SK-N-SH (cell line): ENCODE data around the gene ARHGEF28.

Experiments
- CTCF ChIP-seq: fragments of 200-600 bp; sonication (generic); IDR thresholded peaks from 2 replicates; pipeline ENCODE4 v1.6.1; 2017; ENCODE audit warnings: antibody characterized with exemption, mild to moderate bottlenecking, moderate library complexity
- ELF1 ChIP-seq: IDR thresholded peaks from 2 replicates; pipeline ENCODE4 v1.4.0; 2012
- FOXJ3 ChIP-seq: sonication (generic); formaldehyde crosslinking; IDR thresholded peaks from 2 replicates; pipeline ENCODE4 v1.5.1; 2020; ENCODE audit warnings: mild to moderate bottlenecking, missing genetic modification reagents
- GATA2 ChIP-seq: sonication (generic); formaldehyde crosslinking; IDR thresholded peaks from 2 replicates; pipeline ENCODE4 v1.5.0; 2020; ENCODE audit warnings: mild to moderate bottlenecking, missing genetic modification reagents
- JUND ChIP-seq: IDR thresholded peaks from 2 replicates; pipeline ENCODE4 v1.4.0; 2012
- MXI1 ChIP-seq: IDR thresholded peaks from 2 replicates; pipeline ENCODE4 v1.6.1; 2012; ENCODE audit warnings: mild to moderate bottlenecking, low read depth, low read length, improper control_type of control experiment
- POLR2AphosphoS5 ChIP-seq: IDR thresholded peaks from 2 replicates; pipeline ENCODE4 v1.6.1; 2012; ENCODE audit warnings: low read depth, low read length
- RAD21 ChIP-seq: IDR thresholded peaks from 2 replicates; pipeline ENCODE4 v1.6.1; 2012; ENCODE audit warnings: mild to moderate bottlenecking, low read length
- TEAD4 ChIP-seq: IDR thresholded peaks from 2 replicates; pipeline ENCODE4 v1.4.0; 2012; ENCODE audit warnings: mild to moderate bottlenecking, borderline replicate concordance; ENCODE audit not compliant: insufficient read depth
- TF ChIP-seq, protein P1 (sequence below): IDR thresholded peaks from 2 replicates; pipeline ENCODE4 v1.6.1; 2012; ENCODE audit warnings: mild to moderate bottlenecking, low read depth, low read length, moderate library complexity

DNA sequence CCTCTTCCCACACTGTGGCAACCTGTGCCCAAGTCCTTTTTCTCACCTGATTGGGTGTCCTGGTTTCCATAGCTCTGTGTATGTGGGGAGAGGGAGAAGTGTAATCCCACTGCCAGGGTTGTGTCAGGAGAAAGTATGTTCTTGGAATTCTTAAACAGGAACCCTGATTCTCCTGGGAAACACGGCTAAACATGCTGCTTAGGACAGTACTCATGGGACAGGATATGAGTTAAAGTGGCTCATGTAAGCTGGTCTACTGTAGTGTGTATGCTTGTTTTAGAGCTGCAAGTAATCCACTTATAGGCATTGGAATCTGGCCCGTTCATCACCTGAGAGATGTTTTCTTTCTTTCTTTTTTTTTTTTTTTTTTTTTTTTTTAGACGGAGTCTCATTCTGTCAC, 23.9 kb downstream of the ARHGEF28 start:
- TF ChIP-seq GATA2 (CRISPR knock-in tag) (no peak), FOXJ3 (CRISPR knock-in tag) (no peak), RAD21 (no peak), CTCF (no peak), POLR2AphosphoS5 (no peak), TEAD4 (no peak), MXI1 (no peak), ELF1 (no peak), JUND (no peak)
- TF ChIP-seq, protein P1, sequence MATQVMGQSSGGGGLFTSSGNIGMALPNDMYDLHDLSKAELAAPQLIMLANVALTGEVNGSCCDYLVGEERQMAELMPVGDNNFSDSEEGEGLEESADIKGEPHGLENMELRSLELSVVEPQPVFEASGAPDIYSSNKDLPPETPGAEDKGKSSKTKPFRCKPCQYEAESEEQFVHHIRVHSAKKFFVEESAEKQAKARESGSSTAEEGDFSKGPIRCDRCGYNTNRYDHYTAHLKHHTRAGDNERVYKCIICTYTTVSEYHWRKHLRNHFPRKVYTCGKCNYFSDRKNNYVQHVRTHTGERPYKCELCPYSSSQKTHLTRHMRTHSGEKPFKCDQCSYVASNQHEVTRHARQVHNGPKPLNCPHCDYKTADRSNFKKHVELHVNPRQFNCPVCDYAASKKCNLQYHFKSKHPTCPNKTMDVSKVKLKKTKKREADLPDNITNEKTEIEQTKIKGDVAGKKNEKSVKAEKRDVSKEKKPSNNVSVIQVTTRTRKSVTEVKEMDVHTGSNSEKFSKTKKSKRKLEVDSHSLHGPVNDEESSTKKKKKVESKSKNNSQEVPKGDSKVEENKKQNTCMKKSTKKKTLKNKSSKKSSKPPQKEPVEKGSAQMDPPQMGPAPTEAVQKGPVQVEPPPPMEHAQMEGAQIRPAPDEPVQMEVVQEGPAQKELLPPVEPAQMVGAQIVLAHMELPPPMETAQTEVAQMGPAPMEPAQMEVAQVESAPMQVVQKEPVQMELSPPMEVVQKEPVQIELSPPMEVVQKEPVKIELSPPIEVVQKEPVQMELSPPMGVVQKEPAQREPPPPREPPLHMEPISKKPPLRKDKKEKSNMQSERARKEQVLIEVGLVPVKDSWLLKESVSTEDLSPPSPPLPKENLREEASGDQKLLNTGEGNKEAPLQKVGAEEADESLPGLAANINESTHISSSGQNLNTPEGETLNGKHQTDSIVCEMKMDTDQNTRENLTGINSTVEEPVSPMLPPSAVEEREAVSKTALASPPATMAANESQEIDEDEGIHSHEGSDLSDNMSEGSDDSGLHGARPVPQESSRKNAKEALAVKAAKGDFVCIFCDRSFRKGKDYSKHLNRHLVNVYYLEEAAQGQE: no peak
